Loucy (cell line): ENCODE data around the gene TRABD2B.

ENCODE experiments used
- H2AFZ ChIP-seq: fragments of 200-600 bp; sonication (generic); 2 replicates; pipeline ENCODE4 v1.6.0; 2016; ENCODE audit warnings: antibody characterized with exemption, mild to moderate bottlenecking, low read length, moderate library complexity
- H3F3A ChIP-seq: fragments of 200-600 bp; 2 replicates; pipeline ENCODE4 v1.6.0; 2016; ENCODE audit warnings: antibody characterized with exemption, low read depth, mild to moderate bottlenecking
- H3K27me3 ChIP-seq: fragments of 200-600 bp; sonication (generic); 2 replicates; pipeline ENCODE4 v1.6.1; 2014; ENCODE audit warnings: low read length, mild to moderate bottlenecking; ENCODE audit not compliant: insufficient read depth, poor library complexity, severe bottlenecking
- H3K36me3 ChIP-seq: fragments of 200-600 bp; sonication (generic); 2 replicates; pipeline ENCODE4 v1.6.1; 2016; ENCODE audit warnings: low read length; ENCODE audit not compliant: insufficient read depth
- H3K4me1 ChIP-seq: fragments of 200-600 bp; sonication (generic); 2 replicates; pipeline ENCODE4 v1.5.1; 2014; ENCODE audit warnings: low read length, mild to moderate bottlenecking; ENCODE audit not compliant: insufficient read depth, poor library complexity, severe bottlenecking
- H3K4me2 ChIP-seq: fragments of 200-600 bp; sonication (generic); 2 replicates; pipeline ENCODE4 v1.6.0; 2014; ENCODE audit warnings: antibody characterized with exemption, low read length, low read depth, mild to moderate bottlenecking; ENCODE audit not compliant: poor library complexity, severe bottlenecking
- H3K4me3 ChIP-seq: fragments of 200-600 bp; sonication (generic); 2 replicates; pipeline ENCODE4 v1.5.1; 2014; ENCODE audit warnings: low read length, mild to moderate bottlenecking, mixed read lengths; ENCODE audit not compliant: poor library complexity, severe bottlenecking
- H3K79me2 ChIP-seq: fragments of 200-600 bp; sonication (generic); 2 replicates; pipeline ENCODE4 v1.6.1; 2014; ENCODE audit warnings: low read length; ENCODE audit not compliant: insufficient read depth
- H3K9ac ChIP-seq: fragments of 200-600 bp; sonication (generic); 2 replicates; pipeline ENCODE4 v1.6.0; 2014; ENCODE audit warnings: mild to moderate bottlenecking, low read depth, low read length, moderate library complexity; ENCODE audit not compliant: poor library complexity, severe bottlenecking
- H3K9me2 ChIP-seq: fragments of 200-600 bp; sonication (generic); replicated peaks from 2 replicates; pipeline ENCODE4 v1.6.1; 2016; ENCODE audit warnings: low read depth, low read length, mixed read lengths
- H3K9me3 ChIP-seq: fragments of 200-600 bp; sonication (generic); 2 replicates; pipeline ENCODE4 v1.6.1; 2014; ENCODE audit warnings: mild to moderate bottlenecking, antibody characterized with exemption, low read length, low read depth; ENCODE audit not compliant: insufficient read depth
- H4K20me1 ChIP-seq: fragments of 200-600 bp; sonication (generic); 2 replicates; pipeline ENCODE4 v1.6.0; 2014; ENCODE audit warnings: antibody characterized with exemption, low read length, mild to moderate bottlenecking; ENCODE audit not compliant: insufficient read depth, poor library complexity, severe bottlenecking
- EZH2phosphoT487 ChIP-seq: fragments of 200-600 bp; IDR thresholded peaks from 2 replicates; pipeline ENCODE4 v1.6.1; 2018; ENCODE audit warnings: antibody characterized with exemption, mild to moderate bottlenecking, moderate library complexity, borderline replicate concordance
- TF ChIP-seq, protein P1 (sequence below): fragments of 200-600 bp; sonication (generic); conservative IDR thresholded peaks from 2 replicates; pipeline ENCODE4 v1.5.1; 2014; ENCODE audit warnings: mild to moderate bottlenecking, antibody characterized with exemption, low read length

TRABD2B gene

DNA sequence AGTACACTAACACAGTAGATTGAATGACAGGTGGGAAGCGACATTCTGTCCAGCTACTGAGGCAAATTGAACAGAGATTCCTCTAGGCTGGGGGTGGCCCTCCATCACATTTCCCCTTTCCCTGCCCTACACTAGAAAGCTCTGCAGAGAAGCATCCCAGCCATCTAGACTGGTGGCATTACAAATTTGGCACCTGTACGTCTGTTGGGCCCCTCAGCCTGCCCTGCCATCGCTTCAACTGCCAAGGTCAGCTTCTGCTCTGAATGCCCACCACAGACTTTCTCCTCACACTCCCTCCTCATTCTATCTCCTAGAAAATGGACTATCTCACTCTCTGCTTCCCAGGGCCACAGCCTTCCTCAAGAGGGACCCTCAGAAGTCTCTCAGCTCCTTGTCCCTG lies 16.7 kb downstream of the TRABD2B start:
- no peak overlapping the region for H3K4me3 ChIP-seq
- no peaks in the 10 kb centered on the region for H3K27me3 ChIP-seq
- no peak overlapping the region for H3K4me2 ChIP-seq
- H3K79me2 ChIP-seq = no peaks in the 10 kb centered on the region
- TF ChIP-seq, protein P1, sequence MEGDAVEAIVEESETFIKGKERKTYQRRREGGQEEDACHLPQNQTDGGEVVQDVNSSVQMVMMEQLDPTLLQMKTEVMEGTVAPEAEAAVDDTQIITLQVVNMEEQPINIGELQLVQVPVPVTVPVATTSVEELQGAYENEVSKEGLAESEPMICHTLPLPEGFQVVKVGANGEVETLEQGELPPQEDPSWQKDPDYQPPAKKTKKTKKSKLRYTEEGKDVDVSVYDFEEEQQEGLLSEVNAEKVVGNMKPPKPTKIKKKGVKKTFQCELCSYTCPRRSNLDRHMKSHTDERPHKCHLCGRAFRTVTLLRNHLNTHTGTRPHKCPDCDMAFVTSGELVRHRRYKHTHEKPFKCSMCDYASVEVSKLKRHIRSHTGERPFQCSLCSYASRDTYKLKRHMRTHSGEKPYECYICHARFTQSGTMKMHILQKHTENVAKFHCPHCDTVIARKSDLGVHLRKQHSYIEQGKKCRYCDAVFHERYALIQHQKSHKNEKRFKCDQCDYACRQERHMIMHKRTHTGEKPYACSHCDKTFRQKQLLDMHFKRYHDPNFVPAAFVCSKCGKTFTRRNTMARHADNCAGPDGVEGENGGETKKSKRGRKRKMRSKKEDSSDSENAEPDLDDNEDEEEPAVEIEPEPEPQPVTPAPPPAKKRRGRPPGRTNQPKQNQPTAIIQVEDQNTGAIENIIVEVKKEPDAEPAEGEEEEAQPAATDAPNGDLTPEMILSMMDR = no peak
- TF ChIP-seq EZH2phosphoT487 = no peak
- H3K4me1 ChIP-seq = no peaks in the 10 kb centered on the region
- H2AFZ ChIP-seq = no peak overlapping the region
- no peaks in the 10 kb centered on the region for H3K9me2 ChIP-seq
- H3K9ac ChIP-seq = no peak overlapping the region
- H4K20me1 ChIP-seq = no peaks in the 10 kb centered on the region
- H3K36me3 ChIP-seq = no peaks in the 10 kb centered on the region
- no peaks in the 10 kb centered on the region for H3K9me3 ChIP-seq
- no peaks in the 10 kb centered on the region for H3F3A ChIP-seq

DNA sequence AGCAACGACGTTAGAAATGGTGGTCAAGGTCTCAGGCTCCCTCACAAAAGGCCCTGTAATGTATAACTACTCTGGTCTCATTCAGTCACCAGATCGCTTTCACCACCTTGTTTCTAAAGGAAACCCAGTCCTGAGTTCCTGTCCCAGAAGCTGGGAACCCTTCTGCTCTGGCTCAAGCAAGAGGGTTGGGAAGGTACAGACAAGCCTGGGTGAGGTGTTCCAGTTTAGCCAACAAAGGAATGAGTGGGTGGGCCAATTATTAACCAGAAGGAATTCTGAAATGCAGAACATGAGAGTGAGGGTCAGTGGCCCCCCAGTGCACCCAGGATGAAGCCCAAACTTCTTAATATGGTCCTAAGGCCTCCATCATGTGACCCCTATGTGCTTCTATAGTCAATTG lies 17.5 kb downstream of the TRABD2B start:
- Histone ChIP-seq H3K27me3 (no peaks in the 10 kb centered on the region), H3K79me2 (no peaks in the 10 kb centered on the region), H2AFZ (no peak overlapping the region), H3K9me3 (no peaks in the 10 kb centered on the region), H3K4me2 (no peak overlapping the region), H3K4me1 (no peaks in the 10 kb centered on the region), H3K9ac (no peak overlapping the region), H3K4me3 (no peak overlapping the region), H3K36me3 (no peaks in the 10 kb centered on the region), H4K20me1 (no peaks in the 10 kb centered on the region), H3K9me2 (no peaks in the 10 kb centered on the region), H3F3A (no peaks in the 10 kb centered on the region)
- no peak for TF ChIP-seq EZH2phosphoT487
- TF ChIP-seq, protein P1 = no peak

DNA sequence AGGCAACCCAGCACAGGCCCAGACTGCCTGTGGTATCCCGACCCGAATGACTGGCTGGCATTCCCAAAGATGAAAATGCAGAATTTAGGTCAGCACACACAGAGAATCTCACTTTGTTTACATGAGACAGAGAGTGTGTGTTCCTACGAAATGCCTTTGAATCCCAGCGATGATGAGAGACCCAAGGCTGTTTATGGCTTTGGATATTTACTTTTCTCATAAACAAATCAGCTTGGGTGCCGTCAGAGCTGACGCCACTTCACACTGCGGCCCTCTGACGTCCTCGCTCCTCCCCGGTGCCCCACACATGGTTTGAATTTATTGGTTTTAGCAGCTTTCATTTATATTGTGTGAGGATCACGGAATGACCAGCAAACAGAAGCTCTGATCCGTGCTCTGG lies 18.7 kb downstream of the TRABD2B start:
- Histone ChIP-seq H3K79me2 (no peaks in the 10 kb centered on the region), H3K9me2 (no peaks in the 10 kb centered on the region), H3K27me3 (no peaks in the 10 kb centered on the region), H2AFZ (no peak overlapping the region), H3K4me1 (no peaks in the 10 kb centered on the region), H3K9ac (no peak overlapping the region), H3K9me3 (no peaks in the 10 kb centered on the region), H4K20me1 (no peaks in the 10 kb centered on the region), H3F3A (no peaks in the 10 kb centered on the region), H3K4me3 (no peak overlapping the region), H3K4me2 (no peak overlapping the region), H3K36me3 (no peaks in the 10 kb centered on the region)
- TF ChIP-seq, protein P1 = no peak
- TF ChIP-seq EZH2phosphoT487 = no peak
